ENCODE data around the gene MYCBP. TPM values are rescaled to one million over a fixed set of nuclear protein-coding genes. Genes with fewer than 3 reads are reported as not detected.

MYCBP gene
- total and polyA plus RNA-seq, 2 of the 8 experiments (the other 6 are each of a cell fraction or from before 2014, with no cell fraction given): 22.4 to 38.2 TPM

DNA sequence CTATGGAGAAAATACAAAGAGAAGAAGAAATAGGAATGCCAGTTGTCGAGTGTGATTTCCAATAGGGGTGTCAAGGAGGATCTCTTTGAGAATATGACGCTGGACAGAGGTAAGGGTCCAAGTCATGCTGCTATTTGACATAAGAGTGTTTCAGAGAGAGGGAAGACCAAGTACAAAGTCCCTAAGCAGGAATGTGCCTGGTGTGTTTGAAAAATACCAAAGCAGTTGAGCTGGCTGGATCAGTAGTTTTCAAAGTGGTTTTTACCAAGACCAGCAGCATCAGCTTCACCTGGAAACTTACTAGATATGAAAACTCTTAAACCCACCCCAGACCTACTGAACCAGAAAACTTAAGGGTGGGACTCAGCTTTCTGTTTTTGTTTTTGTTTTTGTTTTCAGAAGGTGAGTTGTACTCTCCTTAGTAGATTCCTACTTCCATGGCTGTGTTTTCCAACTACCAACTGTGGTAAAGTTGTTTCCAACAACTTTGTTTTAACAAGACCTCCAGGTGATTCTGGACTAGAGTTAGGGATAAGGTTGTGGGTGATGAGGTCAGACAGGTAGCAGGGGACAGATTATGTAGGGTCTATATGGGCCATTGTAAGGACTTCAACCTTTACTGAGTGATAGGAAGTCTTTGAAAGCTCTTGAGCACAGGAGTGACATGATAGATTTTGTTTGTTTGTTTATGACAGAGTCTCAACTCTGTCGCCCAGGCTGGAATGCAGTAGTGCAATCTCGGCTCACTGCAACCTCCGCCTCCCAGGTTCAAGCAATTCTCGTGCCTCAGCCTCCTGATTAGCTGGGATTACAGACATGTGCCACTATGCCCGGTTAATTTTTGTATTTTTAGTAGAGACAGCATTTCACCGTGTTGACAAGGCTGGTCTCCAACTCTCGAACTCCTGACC lies 15.5 kb upstream of the MYCBP start:
- H3K4ac ChIP-seq (replicated peaks; ENCODE audit: insufficient read length, low read depth, low read length): no peak overlapping the region
- no peak overlapping the region for H2BK5ac ChIP-seq (ENCODE audit: low read depth, low read length)
- no peak overlapping the region for H2BK120ac ChIP-seq (replicated peaks; ENCODE audit: low read depth, low read length)
- CTCF ChIA-PET (ENCODE audit: partially characterized antibody): interaction anchor here (0.6 to 1.7 kb wide), 5 partner anchors 23 to 601 kb away, joined by 3 to 9 read pairs (median 3); no protein-coding TSS in a partner anchor
- no peak overlapping the region for H4K8ac ChIP-seq (ENCODE audit: extremely low read depth, insufficient read depth, low read length)
- no peaks in the 10 kb centered on the region for H3K79me1 ChIP-seq (ENCODE audit: low read depth, low read length)
- no peak overlapping the region for H3K56ac ChIP-seq (replicated peaks; ENCODE audit: insufficient read length, low read depth, low read length)
- H4K91ac ChIP-seq (replicated peaks; ENCODE audit: insufficient read length, low read length): no peak overlapping the region
- H3K4me2 ChIP-seq (ENCODE audit: insufficient read depth in 1 of 2, low read depth in 2 of 2, low read length in 2 of 2): no peak overlapping the region
- H3K23ac ChIP-seq (ENCODE audit: insufficient read length): no peak overlapping the region
- no peaks in the 10 kb centered on the region for H3K79me2 ChIP-seq (ENCODE audit: control insufficient read depth in 1 of 2, insufficient read depth in 2 of 2, low read length in 2 of 2)
- H4K20me1 ChIP-seq (replicated peaks in 1 of 2; ENCODE audit: control insufficient read depth in 1 of 2, insufficient read depth in 2 of 2, low read length in 2 of 2): no peaks in the 10 kb centered on the region
- H3K9ac ChIP-seq (replicated peaks in 1 of 4; ENCODE audit: extremely low read depth in 1 of 4, low read depth in 3 of 4, low read length in 3 of 4): no peak overlapping the region
- no peak overlapping the region for H3K14ac ChIP-seq (ENCODE audit: insufficient read length)
- H3K27ac ChIP-seq (ENCODE audit: low read depth, low read length): no peak overlapping the region
- DNase-seq (ENCODE audit: low read depth in 1 of 2, low spot score in 2 of 2) (no peak), FAIRE-seq (no peak)
- H2BK15ac ChIP-seq (ENCODE audit: low read length): no peak overlapping the region
- H3K4me1 ChIP-seq (replicated peaks in 1 of 4; ENCODE audit: control insufficient read depth in 3 of 4, insufficient read depth in 4 of 4, low read length in 3 of 4): peaks cover 0 to 2% (median under 1%) of the 10 kb centered on the region in 4 experiments; a peak in 2 of 7 replicates
- H3K18ac ChIP-seq (ENCODE audit: extremely low read depth, low read length): no peak overlapping the region
- no peaks in the 10 kb centered on the region for H3K9me3 ChIP-seq (ENCODE audit: insufficient read depth in 2 of 2, low read depth in 1 of 2, low read length in 1 of 2)
- WGBS, 2 experiments (ENCODE audit: extremely low coverage in 1 of 2, insufficient coverage in 1 of 2, insufficient read length in 1 of 2, insufficient replicate concordance in 2 of 2, low coverage in 1 of 2, low lambda C conversion rate in 2 of 2, missing lambda C conversion rate in 1 of 2): 85% methylated on average over 9 of the region's 9 CpGs; no CpG with 5 or more reads in 1 of the 2 experiments
- H3K36me3 ChIP-seq (ENCODE audit: control insufficient read depth in 2 of 4, insufficient read depth in 4 of 4, low read length in 3 of 4): no peaks in the 10 kb centered on the region
- POLR2A ChIA-PET (ENCODE audit: partially characterized antibody): interaction anchor here (1.0 to 1.1 kb wide), 2 partner anchors 16 to 45 kb away, joined by 4 read pairs; no protein-coding TSS in a partner anchor
- H2BK20ac ChIP-seq (ENCODE audit: low read length): no peak overlapping the region
- no peaks in the 10 kb centered on the region; a peak in 1 of 7 replicates for H3K27me3 ChIP-seq (replicated peaks in 1 of 4; ENCODE audit: control insufficient read depth in 3 of 4, extremely low read depth in 1 of 4, insufficient read depth in 3 of 4, low read length in 3 of 4)
- H4K5ac ChIP-seq (ENCODE audit: insufficient read length, low read depth, low read length): no peak overlapping the region
- H2AFZ ChIP-seq (ENCODE audit: low read length): no peak overlapping the region
- TF ChIP-seq EZH2 (IDR thresholded peaks at IDR 0.05; ENCODE audit: low read depth, low read length, severe bottlenecking): no peak
- no peak for TF ChIP-seq PHF8 (conservative IDR thresholded peaks at IDR 0.05; ENCODE audit: low read depth, low read length)
- no peak for TF ChIP-seq SP1 (IDR thresholded peaks at IDR 0.05; ENCODE audit: low read depth, low read length)
- TF ChIP-seq KDM1A (IDR thresholded peaks at IDR 0.05; ENCODE audit: borderline replicate concordance, low read length): no peak
- TF ChIP-seq ASH2L (IDR thresholded peaks at IDR 0.05; ENCODE audit: low read length): no peak
- no peak for TF ChIP-seq JUN (IDR thresholded peaks at IDR 0.05; ENCODE audit: low read depth, low read length)
- TF ChIP-seq TAF1 (IDR thresholded peaks at IDR 0.05; ENCODE audit: low read depth, low read length): no peak
- H3K23me2 ChIP-seq (ENCODE audit: low read depth, low read length): no peaks in the 10 kb centered on the region
- H2BK12ac ChIP-seq (ENCODE audit: low read depth, low read length): no peak overlapping the region
- no peak overlapping the region for H2AK5ac ChIP-seq (ENCODE audit: low read depth, low read length)
- no peak overlapping the region for H3K4me3 ChIP-seq (ENCODE audit: extremely low read depth in 1 of 4, insufficient read depth in 2 of 4, low read depth in 3 of 4, low read length in 4 of 4)
